ENCODE data around the gene TRIM9.

GRCh38 chr14:50963919-50964318 is 131.0 kb downstream of the TRIM9 start:
- TF ChIP-seq CTCF (IDR thresholded peaks at IDR 0.05) (no peak), EZH2phosphoT487 (IDR thresholded peaks at IDR 0.05) (no peak)

Data from neural progenitor cell (in vitro differentiated cells).